ENCODE results near the gene EXOC3L2.

The EXOC3L2 gene

DNA sequence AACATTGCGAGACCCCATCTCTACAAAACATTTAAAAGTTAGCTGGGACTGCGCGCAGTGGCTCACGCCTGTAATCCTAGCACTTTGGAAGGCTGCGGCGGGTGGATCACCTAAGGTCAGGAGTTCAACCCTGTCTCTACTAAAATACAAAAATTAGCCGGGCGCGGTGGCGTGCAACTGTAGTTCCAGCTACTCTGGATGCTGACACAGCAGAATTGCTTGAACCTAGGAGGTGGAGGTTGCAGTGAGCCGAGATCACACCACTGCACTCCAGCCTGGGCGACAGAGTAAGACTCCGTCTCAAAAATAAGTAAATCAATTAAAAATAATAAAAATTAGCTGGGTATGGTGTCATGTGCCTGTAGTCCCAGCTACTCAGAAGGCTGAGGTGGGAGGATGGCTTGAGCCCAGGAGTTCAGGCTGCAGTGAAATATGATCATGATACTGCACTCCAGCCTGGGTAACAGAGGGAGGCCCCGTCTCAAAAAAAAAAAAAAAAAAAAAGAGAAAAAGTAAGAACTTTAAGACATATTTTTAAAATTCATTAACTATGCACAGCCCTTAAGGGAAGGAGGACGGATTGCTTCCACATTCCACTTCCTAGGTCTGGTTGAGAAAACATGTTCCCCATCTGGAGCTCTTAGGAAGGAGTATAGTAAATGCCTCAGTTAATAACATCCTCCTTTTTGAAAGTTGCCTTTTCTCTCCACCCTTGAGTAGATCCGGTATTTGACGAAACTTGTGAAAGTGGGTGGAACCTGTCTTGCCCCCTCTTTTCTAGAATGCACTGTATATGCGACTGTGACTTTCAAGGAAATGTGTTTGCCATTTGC, 26.1 kb downstream of the EXOC3L2 start:
- no peak for DNase-seq (ENCODE audit: low read depth)

DNA sequence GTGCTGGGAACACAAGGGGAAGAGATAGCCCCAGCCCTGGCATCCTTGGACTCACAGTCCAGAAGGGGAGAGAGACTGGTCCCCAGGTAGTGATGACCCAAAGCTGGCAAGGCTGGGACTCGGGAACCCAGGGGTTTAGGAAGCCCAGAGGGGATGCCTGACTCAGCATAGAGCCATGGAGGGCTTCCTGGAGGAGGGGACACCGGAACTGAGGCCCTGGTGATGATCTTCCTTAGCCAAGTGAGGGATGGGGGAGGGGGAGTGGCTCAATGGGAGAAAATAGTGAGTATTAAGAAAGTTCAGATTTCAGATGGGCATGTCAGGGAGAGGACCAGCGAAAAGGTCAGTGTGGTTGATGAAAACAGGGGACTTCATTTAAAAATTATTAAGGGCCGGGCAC, 26.8 kb downstream of the EXOC3L2 start:
- no peak for DNase-seq (ENCODE audit: low read depth)

DNA sequence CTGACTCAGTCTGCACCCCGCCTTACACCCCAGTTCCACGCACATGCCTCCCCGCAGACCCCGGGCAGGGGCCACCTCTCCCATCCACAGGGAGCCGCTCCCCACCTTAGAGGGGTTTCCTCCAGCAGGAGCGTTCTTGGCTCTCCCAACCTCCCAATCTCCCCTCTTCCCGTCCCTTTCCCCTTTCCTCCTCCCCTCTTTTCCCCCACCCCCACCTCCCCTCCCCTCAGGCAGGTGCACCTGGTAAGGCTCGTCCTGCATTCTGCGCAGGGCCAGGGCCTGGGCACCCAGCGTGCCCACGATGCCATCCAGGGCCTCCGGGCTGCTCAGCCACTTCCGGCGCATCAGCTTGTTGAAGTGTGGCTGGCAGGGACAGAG, 27.3 kb downstream of the EXOC3L2 start:
- no peak for DNase-seq (ENCODE audit: low read depth)

DNA sequence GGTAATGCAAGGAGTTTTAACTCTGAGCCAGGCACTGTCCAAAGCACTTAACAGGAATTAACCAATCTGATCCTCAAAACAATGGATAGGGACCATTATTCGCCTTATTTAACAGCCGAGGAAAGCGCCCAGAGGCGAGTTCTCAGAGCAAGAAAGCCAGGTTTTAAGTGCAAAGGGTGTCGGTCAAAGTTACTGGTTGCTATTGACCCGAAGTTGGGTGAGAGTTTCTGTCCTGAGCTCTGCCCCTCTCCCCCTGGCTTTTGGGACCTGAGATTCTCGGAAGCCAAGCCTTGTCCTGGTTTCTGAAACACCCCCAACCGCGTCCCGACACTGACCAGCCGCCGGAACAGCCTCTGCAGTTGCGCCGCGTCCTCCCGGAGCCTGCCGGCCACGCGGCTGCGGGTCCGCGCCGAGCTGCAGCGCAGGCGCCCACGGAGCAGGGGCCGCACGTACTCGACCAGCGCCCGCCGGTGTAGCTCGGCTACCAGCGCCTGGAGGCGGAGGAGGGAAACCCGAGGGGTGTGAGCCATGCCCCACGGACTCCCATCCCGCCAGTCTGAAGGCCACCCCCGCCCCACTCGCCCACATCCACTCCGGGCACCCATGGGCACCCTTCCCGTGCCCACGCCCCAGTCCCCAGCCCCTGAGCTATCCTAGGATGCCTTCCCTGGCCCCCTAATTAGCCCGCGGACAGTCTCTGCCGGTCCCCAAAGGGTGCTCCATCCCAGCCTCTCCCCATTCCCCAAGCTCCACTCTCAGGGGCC, 27.8 kb downstream of the EXOC3L2 start:
- no peak for DNase-seq (ENCODE audit: low read depth)

DNA sequence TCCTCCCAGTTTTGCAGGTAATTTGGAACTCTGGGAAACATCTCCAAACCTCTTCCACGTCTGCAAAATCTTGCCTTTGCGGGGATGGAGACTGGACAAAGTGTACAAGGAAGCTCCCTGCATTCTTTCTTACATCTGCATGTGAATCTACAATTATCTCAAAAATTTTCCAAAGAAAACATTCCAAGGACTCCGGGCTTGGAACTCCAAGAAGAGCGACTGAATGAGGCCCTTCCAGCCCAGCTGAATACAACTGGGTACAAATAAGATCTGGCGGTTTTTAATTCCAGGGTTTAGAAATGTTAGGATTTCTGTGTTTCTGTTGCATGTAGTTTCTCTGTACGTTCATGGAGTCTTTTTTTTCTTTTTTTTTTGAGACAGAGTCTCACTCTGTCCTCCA, 28.5 kb downstream of the EXOC3L2 start:
- no peak for DNase-seq (ENCODE audit: low read depth)

DNA sequence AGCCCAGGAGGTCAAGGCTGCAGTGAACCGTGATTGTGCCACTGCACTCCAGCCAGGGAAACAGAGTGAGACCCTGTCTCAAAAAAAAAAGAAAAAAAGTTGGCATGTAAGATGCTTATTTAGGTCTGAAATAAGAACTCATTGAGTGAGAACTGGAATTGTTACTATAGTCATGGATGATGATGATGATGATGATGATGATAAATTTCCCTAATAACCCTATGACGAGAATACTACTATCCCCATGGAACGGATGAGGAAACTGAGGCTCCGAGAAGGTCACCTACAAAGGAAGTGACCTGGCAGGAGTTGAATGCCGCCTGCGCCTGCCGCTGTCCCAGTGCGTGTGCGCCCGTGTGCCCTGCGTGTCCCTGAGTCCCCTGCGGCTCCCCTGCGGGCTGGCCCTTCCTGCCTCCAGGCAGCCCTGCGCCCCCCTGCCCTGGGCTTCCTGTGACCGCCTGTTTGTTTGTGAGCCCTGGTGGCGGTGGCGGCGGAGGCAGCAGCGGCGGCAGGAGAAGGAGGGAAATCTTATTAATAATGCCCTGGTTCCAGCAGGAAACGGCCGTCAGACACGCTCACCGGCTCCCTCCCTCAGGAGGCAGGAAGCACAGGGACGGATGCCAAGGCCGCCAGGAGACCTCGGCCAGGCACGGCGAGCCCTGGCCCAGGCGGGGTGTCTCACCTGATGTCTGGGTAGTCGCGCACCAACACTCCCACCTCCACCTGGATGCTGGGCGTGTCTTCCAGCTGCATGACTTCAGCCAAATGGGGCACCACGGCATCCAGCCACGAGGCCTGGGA, 29.6 kb downstream of the EXOC3L2 start:
- DNase-seq (ENCODE audit: low read depth) = no peak

DNA sequence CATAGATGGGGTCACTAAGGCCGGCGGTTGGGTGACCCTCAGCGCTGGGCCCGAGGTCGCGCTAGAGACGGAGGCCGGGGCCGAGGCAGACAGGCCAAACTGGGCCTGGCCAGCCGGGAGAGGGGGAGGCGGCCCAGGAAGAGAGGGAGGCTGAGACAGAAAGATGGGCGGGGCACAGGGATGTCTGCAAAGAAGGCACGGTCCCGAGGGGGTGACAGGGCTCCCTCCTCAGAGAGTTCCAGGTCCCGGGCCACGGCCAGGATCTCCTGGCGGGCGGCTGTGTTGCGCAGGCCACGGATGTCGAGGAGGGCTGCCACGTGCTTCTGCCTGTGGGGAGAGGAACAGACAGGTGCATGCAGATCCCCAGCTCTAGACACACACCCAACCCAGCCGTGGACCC, 32.2 kb downstream of the EXOC3L2 start:
- DNase-seq (ENCODE audit: low read depth) = no peak

DNA sequence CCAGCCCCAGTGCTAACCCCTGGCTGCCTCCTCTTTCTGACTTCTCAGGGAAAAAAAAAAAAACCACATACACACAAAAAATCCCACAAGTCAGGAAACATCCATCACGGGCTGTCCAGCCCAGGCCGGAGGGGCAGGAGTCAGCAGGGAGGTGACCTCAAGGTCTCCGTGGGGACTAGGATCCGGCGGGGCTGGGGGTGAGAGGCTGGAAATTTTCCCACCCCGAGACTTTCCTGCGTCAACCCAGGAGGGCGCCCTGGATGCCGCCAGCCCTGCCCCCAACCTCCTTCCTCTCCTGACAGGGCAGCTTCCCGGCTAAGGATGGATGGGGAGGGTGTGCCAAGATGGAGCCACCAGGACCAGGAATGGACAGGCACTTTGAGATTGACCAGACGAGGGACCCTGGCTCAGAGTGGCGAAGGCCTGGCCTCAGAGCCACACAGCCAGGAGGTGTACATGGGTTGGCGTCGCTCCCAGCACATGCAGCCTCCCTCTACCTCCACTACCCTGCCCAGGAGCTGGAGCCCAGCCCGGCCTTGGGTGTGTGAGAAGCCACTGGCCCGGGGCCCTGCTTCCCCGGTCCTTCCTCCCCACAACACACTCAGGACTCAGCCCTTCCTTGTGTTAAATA, 33.3 kb downstream of the EXOC3L2 start:
- DNase-seq (ENCODE audit: low read depth) = no peak

DNA sequence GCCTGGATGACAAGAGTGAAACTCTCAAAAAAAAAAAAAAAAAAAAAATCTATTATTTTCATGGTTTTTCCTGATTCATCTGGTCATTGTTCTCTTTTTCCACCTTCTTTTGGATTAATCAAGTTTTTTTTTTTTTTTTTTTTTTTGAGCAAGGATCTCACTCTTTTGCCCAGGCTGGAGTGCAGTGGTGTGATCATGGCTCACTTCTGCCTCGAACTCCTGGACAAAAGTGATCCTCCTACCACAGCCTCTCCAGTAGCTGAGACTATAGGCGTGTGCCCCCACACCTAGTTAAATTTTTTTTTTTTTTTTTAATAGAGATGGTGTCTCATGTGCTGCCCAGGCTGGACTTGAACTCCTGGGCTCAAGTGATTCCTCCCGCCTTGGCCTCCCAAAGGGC, 38.9 kb downstream of the EXOC3L2 start:
- DNase-seq (ENCODE audit: low read depth) = no peak

DNA sequence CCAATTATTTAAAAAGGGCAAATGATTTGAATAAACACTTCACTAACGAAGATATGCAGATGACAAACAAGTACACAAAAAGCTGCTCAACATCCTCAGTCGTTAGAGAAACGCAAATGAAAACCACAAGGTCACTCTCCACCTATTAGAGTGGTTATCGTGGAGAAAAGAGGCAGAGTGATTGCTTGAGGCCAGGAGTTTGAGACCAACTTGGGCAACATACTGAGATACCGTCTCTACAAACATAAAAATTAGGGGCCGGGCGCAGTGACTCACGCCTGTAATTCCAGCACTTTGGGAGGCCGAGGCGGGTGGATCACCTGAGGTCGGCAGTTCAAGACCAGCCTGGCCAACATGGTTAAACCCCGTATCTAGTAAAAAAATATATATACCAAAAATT, 39.4 kb downstream of the EXOC3L2 start:
- no peak for DNase-seq (ENCODE audit: low read depth)

DNA sequence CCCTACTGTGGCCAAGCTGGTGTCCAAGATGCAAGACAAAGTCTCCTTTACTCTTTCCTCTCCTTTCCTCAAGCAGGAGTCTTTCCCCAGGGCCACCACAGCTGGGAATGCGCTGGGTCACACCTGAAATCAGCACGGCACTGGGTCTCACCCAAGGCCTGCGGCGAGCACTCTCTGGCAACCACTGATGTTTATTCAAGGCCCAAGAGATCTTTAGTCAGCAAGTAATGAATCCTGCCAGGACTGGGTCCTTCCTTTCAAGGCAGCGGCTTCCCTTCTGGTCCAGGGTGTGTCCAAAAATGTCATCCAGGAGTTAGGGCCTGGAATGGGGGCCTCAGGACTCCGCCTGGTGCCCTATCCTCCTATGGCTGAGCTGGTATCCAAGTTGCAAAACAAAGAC, 42.6 kb downstream of the EXOC3L2 start:
- no peak for DNase-seq (ENCODE audit: low read depth)

DNA sequence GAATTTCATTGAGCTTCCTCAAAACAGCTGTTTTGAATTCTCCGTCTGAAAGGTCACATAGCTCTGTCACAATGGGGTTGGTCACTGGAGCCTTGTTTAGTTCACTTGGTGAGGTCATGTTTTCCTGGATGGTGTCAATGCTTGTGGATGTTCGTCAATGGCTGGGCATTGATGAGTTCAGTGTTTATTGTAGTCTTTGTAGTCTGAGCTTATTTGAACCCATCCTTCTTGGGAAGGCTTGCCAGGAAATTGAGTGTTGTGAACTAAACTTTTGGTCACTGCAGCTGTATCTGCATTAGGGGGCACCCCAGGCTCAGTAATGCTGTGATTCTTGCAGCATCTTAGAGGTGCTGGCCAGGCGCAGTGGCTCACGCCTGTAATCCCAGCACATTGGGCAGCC, 44.6 kb downstream of the EXOC3L2 start:
- DNase-seq (ENCODE audit: low read depth) = no peak

DNA sequence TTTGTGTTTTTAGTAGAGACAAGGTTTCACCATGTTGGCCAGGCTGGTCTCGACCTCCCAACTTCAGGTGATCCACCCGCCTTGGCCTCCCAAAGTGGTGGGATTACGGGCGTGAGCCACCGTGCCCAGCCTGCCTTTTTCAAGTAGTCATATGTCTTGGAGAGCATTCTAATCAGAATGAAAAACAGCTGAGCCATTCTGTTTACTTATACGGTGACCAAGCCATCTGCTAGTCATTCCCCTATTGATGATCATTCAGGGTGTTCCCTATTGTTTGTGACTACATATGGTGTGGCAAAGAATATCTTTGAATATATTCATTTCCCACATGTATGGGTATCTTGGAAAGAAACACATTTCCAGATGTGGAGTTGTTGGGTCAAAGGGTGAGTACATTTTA, 49.4 kb downstream of the EXOC3L2 start:
- no peak for DNase-seq (ENCODE audit: low read depth)

DNA sequence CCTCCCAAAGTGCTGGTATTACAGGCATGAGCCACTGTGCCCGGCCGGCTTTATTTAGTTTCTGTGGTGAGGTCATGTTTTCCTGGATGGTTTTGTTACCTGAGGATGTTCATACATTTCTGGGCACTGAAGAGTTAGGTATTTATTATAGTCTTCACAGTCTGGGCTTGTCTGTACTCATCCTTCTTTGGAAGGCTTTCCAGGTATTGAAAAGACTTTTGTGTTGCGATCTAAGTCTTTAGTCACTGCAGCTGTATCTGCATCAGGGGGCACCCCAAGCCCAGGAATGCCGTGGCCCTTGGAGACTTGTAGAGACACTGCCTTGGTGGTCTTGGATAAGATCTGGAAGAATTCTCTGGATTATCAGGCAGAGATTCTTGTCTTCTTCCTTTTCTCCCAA, 53.8 kb downstream of the EXOC3L2 start:
- DNase-seq (ENCODE audit: low read depth) = no peak

DNA sequence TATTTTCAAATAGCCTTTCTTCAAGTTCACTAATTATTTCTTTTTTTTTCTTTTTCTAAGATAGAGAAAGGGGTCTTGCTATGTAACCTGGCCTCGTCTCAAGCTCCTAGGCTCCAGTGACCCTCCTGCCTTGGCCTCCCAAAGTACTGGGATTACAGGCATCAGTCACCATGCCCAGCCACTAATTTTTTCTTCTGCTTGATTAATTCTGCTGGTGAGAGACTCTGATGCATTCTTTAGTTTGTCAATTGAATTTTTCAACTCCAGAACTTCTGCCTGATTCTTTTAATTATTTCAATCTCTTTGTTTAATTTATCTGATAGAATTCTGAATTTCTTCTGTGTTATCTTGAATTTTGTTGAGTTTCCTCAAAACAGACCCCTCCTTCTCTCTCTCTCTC, 55.2 kb downstream of the EXOC3L2 start:
- DNase-seq (ENCODE audit: low read depth) = no peak

DNA sequence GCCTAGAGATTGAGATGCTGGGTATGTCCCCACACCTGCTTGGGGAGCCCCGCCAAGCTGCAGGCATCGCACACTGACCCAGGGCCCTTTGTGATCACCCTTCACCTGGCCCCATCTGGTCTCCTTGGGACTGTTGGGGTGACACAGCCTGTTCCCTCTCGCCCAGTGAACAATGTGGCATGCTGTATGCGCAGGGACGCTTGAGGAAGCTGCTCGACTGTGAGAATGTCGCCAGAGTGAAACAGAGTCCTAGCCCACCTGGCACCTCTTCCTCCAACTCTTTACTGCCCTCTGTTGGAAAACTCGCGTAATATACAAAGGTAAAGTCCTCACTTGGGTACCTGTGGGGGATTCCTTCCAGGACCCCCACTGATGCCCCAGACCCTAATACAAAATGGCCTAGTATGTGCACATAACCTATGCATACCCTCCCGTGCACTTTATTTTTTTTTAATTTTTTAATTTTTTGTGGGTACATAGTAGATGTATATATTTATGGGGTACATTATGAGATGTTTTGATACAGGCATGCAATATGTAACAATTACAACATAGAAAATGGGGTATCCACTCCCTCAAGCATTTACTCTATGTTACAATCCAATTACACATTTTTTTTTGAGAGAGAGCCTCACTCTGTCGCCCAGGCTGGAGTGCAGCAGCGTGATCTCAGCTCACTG, 57.6 kb downstream of the EXOC3L2 start:
- no peak for DNase-seq (ENCODE audit: low read depth)

DNA sequence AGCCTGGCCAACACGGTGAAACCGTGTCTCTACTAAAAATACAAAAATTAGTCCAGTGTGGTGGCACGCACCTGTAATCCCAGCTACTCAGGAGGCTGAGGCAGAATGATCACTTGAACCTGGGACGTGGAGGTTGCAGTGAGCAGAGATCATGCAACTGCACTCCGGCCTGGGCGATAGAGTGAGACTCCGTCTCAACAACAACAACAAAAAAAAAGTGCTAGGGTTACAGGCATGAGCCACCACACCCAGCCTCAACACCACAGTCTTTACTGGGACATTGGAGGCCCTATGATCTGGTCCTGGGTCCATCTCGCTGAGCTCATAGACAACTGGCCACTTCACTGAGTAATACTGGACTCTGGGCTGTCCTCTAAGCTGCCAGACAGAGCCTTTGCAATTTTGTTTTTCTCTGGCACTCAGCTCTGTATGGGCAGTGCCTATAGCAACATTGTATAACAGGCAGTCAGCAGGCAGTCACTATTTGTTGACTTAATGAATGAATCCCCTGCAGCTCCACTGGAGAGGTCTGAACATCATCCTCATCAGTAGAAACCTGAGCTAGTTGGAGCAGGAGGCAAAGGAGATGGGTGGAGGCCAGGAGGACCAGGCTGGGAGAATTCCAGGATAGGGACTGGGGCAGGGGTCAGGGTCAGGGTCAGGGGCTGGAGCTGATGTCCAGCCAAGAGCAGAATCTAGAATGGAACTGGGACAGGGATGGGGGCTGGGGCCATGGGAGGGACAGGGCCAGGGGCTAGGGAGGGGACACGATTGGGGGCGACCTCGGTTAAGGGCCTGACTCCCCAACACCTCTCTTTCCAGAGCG, 58.5 kb downstream of the EXOC3L2 start:
- DNase-seq (ENCODE audit: low read depth) = no peak

DNA sequence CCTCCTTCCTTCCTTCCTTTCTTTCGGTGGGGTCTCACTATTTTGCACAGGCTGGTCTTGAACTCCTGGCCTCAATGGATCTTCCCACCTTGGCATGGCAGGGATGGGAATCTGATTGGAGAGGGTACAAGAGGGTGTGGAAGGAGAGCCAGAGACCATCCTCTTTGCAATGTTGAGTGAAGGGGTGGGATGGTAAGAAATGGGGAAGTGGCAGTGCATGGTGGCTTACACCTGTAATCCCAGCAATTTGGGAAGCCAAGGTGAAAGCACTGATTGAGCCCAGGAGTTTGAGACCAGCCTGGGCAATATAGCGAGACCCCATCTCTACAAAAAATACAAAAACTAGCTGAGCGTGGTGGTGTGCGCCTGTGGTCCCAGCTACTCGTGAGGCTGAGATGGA, 61.1 kb downstream of the EXOC3L2 start:
- no peak for DNase-seq (ENCODE audit: low read depth)

DNA sequence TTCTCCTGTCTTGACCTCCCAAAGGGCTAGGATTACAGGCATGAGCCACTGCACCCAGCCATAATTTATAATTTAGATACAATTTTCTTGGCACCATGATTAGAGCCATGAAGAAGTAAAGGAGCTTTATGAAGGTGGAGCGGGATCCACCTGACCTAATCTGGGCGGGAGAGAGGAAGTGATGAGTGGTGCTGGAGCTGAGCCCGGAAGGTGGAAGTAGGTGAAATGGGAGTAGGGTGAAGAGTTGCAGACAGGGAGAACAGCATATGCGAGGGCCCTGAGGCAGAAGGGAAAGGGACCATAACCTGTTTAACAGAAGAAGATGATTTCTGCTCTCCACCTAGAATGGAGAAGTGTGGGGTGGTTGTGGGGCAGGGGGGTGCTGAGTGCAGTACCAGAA, 62.4 kb downstream of the EXOC3L2 start:
- no peak for DNase-seq (ENCODE audit: low read depth)

DNA sequence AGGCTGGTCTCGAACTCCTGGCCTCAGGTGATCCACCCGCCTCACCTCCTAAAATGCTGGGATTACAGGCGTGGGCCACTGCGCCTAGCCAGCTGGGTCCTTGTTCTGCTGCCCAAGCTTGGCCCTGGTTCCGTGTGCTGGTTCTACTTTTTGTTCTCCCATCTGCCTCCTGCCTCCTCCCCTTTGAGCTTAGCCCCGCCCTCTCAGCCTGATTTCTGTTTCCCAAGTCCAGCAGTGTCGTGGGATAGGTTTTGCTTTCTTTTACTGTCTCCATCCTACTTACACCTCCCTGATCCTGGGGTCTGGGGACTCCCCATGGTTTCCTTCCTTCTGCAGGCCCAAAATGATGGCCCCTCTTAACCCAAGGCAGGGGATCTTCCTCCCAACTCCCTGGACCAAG, 64.3 kb downstream of the EXOC3L2 start:
- no peak for DNase-seq (ENCODE audit: low read depth)

DNA sequence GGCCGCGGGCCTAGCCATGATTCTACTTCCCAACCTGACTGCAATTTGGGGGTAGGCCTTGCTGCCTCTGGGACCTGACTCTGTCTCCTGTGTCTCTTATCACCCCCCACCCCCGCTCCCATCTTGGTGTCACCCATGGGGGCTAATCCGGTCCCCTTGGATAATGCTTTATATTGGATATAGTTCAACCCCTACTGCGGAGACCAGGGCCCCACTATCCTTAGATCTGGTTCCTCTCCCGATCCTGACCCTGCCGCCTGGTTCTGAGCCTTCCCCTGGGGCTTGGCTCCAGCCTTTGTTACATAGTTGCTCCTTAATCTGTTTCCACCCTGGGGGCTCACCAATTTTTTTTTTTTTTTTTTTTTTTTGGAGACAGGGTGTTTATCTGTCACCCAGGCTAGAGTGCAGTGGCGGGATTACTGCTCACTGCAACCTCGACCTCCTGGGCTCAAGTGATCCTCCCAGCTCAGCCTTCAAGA, 65.3 kb downstream of the EXOC3L2 start:
- no peak for DNase-seq (ENCODE audit: low read depth)
